Hematopoietic multipotent progenitor cell (in vitro differentiated cells): ENCODE measurements around the gene ZNF19. TPM values are rescaled to one million over a fixed set of nuclear protein-coding genes. Genes with fewer than 3 reads are reported as not detected.
"Not testable (repeated sequence)": the region's sequence is repeated elsewhere in the genome, so short reads cannot be mapped to it uniquely, and the experiment has no call there.

Source experiments
- DNase-seq, 3 donors: peaks; one replicate each; pipeline ENCODE4 v3.0.0-alpha.2; 2011 to 2015; ENCODE audit warnings: low read depth in 2 of 3, low spot score in 2 of 3
- total RNA-seq: library from RNA; depleted of rRNA; stranded (reverse); fragments of >200 nt; gene quantifications from one replicate; pipeline ENCODE4 v1.2.3, GENCODE V29; 2012

The ZNF19 gene
- 3.5 TPM for total RNA-seq

DNA sequence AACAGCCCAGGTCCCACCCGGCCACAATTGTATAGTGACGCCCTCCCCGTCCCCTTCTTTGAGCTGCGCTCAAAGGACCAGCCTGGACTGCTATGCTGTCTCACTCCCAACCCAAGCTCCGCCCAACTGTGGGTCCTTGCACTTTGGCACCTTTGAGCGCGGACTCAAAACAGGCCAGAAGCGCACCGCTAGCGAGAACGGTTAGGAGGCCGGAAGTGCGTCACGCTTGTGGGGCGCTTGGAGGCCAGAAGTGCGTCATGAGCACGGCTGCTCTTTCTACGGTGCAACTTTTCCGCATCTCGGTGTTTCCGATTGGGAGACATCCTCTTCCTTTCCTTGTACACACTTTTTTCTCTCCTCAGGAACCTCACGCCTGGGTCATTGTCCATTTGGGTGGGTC, at the start of gene ZNF19:
Gene ZNF19 (minus strand): TSS at position 203 of the 400 bp plus-strand sequence. CDS start 7,210 bp downstream, outside the sequence.
- no peak for DNase-seq

DNA sequence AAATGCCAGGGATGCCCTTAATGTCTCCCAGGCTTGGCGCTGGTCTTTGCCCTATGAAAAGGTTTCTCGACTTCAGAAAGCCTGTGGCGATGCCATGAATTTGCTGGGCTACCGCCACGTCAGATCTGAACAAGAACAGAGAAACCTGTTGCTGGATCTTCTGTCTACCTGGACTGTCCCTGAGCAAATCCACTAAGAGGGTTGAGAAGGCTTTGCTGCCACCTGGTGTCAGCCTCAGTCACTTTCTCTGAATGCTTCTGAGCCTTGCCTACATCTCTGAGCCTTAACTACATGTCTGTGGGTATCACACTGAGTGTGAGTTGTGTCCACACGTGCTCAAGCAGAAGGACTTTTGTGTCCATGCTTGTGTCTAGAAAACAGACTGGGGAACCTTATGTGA, 48.5 kb upstream of the ZNF19 start:
- peak in 2 of 3 donors; percentile 24 to 50 for DNase-seq

DNA sequence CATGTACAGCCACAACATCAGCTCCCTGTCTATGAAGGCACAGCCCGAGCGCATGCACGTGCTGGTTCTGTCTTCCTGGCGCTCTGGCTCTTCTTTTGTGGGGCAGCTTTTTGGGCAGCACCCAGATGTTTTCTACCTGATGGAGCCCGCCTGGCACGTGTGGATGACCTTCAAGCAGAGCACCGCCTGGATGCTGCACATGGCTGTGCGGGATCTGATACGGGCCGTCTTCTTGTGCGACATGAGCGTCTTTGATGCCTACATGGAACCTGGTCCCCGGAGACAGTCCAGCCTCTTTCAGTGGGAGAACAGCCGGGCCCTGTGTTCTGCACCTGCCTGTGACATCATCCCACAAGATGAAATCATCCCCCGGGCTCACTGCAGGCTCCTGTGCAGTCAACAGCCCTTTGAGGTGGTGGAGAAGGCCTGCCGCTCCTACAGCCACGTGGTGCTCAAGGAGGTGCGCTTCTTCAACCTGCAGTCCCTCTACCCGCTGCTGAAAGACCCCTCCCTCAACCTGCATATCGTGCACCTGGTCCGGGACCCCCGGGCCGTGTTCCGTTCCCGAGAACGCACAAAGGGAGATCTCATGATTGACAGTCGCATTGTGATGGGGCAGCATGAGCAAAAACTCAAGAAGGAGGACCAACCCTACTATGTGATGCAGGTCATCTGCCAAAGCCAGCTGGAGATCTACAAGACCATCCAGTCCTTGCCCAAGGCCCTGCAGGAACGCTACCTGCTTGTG, 47.8 kb upstream of the ZNF19 start:
- no peak for DNase-seq

DNA sequence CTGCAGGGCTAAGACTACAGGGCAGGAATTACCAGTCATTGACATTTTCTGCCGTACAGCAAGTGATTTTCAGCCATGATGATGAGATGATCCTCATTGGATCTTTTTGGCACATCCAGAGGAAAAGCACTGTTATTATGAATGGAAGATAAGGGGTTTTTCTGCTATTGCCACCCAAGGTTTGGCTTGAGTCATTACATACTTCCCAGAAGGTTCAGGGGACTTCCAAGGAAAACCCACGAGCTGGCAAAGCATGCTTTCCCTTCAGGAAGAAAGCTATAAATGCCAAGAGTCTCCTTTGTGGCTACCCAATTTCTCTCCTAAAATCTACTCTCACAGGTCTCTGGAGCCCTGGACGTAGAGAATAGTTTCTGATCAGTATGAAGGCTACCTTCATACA, 43.2 kb upstream of the ZNF19 start:
- no peak for DNase-seq

DNA sequence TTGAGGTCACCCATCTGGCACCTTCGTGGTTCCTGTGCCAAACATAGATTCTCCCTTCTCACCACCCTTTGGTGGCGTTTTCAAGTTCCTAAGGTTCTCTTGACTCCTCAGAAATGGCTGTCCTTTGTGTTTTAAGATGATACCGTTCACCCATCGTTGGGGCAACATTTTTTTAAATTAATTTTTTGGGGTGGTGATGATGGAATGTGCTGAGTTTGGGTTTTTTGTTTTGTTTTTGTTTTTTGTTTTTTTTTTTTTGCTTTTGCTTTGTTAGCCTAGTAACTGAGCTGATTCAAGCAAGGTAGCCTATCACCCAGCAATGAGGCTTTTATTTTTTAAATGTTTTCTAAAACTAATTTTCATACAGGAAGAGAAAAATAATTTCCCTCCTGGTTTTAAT, 39.7 kb upstream of the ZNF19 start:
- DNase-seq = no peak

DNA sequence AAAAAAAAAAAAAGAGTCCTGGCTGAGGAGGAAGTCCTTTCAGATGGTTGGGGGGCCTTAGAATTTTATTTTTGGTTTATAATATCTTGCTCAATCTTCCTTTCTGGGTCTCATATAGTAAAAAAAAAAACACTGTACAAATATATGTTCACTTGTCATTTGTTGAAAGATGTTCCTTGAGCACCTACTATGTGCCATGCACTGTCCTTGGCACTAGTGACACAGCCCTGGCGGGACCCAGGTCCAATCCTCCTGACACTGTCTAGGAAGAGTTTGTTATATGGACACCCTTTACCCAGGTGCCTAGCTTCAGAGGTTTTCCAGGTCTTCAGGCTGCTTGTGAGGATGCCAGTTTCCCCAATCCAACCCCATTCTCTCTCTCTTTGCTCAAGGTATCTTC, 39.1 kb upstream of the ZNF19 start:
- DNase-seq = no peak

DNA sequence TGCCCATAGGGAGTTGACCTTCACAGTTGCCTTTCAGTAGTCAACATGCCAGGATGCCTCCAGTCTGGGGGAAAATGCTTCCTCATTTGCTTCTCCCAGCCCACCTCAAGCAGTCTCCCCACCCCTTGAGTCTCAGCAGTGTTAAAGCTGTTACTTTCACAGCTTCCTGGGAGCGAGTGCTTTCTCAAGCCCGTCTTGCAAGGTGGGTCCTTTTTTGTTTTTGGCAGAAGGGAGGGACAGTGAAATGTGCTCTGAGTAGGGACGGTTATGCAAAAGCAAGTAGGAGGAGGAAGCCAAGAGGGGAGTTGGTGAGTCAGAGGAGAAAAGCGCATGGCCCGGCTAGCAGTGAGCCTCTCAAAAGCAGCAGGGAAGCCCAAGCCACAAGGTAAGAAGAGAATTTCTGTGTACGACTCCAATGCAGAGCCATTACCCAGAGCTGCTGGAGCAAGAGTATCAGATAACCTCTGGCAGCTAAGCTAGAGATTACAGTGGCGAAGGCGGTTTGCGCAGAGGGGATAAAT, 37.0 kb upstream of the ZNF19 start, which contains the start of gene CHST4:
Gene CHST4 (plus strand): TSS at position 316 of the 521 bp plus-strand sequence. CDS start 10,252 bp downstream, outside the sequence.
- DNase-seq = peak in 2 of 3 donors; percentile 6 to 28

DNA sequence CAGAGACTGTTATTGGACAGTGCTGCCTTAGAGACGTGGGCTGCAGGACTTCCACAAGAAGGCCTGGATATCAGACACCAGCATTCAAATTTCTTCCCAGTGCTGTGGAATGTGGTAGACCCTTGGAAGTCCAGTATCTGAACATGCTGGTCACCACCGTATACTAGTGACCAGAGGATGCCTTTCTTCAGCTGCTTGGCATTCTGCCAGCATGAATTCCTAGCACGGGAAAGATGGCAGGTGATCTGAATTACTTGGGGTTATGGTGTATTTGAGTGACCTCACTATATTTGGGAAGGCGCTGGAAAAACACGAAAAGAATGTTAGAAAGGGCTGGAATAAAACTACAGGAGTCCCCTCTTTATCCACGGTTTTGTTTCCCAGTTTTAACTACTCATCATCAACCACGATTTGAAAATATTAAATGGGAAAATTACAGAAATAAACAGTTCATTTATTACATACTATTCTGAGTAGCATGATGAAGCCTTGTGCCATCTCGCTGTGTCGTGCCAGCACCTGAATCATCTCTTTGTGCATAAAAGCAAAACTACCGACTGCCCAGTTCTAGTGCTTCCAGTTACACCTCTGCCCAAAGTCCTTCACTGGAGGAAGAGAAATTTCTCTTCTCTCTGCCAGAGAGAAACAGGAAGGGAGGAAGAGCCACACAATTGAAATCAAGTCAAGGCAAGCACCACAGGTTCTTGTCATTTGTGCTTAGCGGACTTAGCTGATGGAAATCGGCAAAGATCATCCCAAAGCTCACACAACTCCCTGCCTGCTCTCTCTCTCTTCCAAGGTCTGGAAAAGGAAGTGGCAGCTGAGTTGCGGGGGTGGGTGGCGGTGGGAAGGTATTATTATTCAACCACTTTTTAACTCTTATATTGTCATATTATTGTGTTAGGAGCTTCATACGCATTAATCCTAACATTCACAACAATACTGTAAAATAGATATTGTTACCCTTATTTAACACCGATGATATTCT, 35.7 kb upstream of the ZNF19 start:
- no peak for DNase-seq

DNA sequence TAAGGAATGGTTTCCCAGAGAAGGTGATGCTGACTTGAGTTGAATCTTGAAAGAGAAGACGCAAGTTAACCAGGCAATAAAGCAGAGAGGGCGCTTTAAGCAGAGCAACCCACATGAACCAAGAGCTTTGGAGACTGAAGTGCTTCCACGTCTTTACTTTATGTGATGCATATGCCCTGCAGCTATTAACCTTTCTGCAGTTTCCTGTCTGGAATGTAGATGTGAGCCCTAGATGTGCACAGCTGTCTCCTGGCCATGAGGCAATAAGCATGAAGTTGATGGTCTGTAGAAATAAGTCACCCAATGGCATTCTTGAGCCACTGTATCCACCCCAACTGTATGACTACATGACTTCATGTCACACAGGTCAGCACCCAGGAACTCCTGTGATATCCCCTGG, 31.4 kb upstream of the ZNF19 start:
- DNase-seq = no peak

DNA sequence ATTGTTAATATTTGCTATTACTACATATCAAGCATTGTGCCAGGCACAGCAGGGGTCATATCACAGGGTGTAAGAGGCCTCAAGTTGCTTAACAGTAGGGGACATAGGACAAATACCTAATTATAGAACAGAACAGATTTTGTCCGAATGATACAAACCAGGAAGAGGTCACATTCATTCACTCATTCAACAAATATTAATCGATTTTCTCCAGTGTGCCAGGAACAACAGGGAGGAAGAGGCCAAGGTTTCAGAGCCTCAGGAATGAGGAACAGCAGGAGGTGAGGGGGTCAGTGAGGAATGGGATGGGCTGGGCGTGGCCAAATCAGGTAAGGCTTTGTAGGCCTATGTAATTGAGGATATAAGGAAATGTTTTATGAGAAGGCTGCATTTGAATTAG, 25.9 kb upstream of the ZNF19 start:
- DNase-seq = no peak

DNA sequence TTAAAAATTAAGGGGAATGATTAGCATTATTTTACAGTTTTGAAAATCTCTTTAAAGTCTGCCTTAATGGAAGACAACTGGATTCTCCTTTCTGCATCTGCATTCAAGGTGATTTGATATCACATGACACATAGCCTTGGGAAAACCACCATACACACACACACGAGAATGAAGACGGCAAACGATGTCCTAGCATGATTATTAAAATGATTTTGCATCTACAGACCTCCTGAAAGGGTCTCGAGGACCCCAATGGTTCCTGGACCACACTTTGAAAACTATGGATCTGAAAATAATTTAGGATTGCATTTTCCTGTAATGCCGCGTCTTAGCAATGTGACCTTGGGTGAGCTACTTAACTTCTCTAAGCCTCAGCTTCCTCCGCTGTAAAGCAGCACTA, 25.4 kb upstream of the ZNF19 start:
- DNase-seq = no peak

DNA sequence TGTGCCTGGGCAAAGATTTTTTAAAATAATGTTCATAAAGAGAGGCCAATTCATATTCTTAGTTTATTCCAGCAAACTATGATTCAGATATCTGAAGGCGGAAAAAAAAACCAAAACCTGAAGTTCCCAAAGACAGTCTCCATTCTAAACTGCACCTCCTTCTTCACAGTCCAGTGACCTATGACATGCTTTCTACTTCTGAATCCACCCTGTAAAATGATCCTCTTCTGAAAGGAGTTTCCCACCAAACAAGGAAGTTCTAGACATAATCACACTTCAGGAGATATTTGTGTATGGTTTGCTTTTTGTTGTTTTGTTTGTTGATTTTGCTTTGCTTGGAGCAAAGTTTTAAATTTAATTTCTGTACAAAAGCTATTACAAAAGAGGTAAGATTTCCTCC, 24.2 kb upstream of the ZNF19 start:
- DNase-seq = no peak

DNA sequence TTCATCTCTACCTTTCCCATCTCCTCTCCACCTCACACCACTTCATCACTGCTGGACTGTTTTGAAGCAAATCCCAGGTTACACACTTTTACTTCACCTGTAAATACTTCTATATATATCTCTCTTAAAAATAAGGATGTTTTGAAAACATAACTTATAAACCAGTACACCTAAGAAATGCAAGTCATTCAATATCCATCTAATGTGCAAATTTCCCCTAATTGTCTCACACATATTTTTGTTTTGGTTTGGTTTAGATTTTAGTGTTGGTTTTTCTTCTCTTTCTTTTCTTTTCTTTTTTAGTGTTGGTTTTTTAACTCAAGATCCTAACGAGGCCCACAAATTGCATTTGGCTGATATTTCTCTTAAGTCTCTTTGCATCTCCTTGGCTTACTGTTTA, 17.9 kb upstream of the ZNF19 start:
- no peak for DNase-seq

DNA sequence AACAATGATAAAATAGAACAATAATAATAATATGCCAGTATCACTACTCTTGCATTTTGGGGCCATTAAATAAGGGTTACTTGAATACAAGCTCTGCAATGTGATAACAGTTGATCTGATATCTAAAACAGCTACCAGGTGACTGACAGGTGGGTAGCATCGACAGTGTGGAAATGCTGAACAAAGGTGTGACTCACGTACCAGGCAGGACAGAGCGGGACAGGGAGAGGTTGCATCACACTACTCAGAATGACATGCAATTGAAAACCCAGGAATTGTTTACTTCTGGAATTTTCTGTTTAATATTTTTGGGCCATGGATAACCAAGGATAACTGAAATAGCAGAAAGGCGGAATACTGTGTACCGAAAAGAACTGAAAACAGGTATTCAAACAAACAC, 15.8 kb upstream of the ZNF19 start:
- DNase-seq = no peak

DNA sequence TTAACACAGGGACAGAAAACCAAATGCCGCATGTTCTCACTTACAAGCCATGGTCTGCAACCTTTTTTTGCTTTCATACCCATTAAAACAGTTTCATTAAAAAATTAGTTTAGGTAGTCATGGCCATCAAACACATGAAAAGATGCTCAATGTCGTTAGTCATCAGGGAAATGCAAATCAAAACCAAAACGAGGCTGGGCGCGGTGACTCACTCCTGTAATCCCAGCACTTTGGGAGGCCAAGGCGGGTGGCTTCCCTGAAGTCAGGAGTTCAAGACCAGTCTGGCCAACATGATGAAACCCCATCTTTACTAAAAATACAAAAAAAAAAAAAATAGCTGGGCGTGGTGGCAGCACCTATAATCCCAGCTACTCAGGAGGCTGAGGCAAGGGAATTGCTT, 14.9 kb upstream of the ZNF19 start:
- DNase-seq = not testable (repeated sequence)

DNA sequence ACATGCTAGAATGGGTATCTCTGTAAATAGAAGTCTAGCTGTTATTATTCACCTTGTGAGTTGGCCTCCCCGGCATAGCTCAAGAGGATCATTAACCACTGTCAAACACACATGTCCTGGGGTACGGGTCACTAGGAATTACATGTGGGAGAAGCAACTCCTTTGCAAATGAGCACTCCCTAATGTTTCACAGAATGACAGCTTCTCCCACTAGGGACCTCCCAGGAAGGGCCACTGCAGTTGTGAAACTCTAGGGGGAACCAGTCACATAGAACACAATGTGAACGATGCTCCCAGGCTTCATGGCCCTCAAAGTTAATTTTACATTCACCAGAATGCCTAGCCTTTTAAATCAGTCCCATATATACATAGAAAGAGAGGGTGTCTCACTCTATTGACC, 12.4 kb upstream of the ZNF19 start:
- DNase-seq = no peak

DNA sequence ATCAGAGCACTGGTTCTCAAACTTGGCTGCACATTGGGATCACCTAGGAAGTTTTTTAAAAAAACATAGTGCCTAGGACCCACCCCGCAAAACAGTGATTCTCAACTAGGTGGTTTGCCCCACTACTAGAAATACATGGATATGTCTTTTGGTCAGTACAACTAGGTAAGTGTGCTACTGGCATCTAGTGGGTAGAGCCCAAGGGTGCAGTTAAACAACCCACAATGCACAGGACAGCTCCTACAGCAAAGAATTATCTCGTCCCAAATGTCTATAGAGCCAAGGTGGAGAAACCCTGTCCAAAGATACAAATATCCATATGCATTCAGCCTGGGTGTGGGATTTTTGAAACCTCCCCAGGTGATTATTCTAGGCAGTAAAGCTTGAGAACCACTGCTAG, 11.8 kb upstream of the ZNF19 start:
- no peak for DNase-seq

DNA sequence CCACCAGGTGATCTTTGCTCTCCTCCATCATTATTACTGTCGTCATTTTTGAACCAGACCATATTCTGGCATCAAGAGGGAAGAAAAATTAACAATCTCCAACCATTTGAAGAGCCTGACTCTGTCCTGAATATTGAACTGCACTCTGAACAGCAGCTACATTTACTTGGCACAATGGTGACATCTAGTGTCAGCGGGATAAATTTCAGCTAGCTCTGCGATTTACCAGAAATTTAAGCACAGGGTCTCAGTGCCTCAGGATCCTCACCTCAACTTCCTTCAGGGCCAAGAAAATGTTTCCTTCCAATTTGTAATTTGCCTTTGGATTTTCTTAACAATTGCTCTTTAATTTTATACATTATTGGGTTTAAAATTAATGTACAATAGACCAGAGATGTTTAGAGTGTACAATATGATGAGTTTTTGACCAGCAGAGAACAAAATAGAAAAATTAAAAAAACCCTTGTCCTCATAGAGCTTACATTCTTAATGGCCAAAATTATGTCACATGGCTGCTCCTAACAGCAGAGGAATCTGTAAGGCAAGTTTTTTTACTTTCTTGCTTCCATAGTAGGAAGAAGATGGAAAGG, 10.7 kb upstream of the ZNF19 start:
- DNase-seq = peak; percentile 31 to 76 (median 57)

DNA sequence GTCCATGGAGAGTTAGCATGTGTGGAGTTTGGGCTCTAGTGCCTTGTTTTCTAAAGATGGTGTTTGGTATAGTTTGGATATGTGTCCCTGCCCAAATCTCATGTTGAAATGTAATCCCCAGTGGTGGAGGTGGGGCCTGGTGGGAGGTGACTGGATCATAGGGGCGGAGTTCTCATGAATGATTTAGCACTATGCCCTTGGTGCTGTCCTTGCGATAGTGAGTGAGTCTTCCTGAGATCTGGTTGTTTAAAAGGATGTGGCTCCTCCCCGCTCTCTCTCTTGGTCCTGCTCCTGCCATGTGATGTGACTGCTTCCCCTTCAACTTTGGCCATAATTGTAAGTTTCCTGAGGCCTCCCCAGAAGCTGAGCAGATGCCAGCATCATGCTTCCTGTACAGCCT, 8.9 kb upstream of the ZNF19 start:
- no peak for DNase-seq

DNA sequence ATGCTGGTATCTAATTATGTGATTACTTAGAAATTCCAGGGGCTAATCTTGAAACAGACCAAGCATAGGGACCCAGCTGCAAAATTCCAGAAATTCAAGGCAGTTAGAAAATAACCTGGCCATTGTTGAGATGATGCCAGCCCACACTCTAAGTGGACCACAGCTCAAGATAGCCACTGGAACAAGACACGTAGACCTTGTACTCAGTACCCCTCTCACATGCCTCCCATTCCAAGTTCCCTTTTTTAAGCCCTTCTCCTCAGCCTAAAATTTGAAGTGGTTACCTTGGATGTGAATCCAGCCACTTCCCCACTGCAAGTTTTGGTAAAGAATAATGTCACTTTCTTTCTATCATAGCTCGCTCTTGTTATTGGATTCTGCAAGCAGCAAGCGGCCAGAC, 4.1 kb upstream of the ZNF19 start:
- no peak for DNase-seq

DNA sequence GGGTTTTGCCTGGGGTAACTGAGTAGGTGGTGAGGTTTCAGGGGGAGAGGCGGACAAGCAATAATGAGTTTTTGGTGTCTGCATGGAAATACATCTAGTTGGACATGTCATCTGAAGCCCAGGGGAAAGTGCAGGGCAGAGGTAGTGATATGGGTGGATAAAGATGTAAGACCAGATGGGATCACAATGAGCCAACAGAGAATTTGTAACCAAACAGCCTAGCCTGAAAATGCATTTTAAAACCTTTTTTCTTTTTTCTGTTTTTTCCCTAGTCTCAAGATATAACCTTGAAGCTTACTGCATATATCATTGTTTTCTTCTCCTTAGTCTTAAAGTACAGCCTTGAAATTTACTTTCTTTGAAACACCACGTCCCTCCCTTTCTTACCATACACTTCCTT, 3.7 kb upstream of the ZNF19 start:
- DNase-seq = no peak
